ENCODE measurements around the gene ENPEP. TPM values are rescaled to one million over a fixed set of nuclear protein-coding genes. Genes with fewer than 3 reads are reported as not detected.

The ENPEP gene
- total and polyA plus RNA-seq, 5 donors from 2014 or later, result 0.25 to 0.31 TPM; not detected in 3

DNA sequence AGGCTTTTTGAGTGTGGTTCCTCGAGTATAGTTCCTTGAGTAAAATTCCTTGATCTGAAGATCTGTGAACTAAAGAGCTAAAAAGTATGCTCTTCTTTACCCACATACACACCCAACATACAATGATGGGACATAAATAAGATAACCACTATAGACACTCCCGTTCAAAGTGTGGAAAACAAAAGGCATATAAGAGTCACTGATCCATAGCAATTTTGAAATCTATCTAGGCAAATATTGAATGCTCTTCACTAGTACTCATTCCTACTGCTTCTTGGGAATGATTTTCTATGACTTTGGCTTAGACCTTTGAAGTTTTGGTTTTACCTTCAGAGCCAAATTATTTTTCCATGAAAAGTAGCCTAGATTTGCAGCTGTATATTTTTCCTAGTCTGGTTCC is 120.5 kb downstream of the ENPEP start:
- Mint-ChIP-seq H3K4me1 (no peaks in the 10 kb centered on the region), H3K27me3 (no peaks in the 10 kb centered on the region), H3K4me3 (no peak overlapping the region), H3K27ac (no peak overlapping the region), H3K36me3 (no peaks in the 10 kb centered on the region), H3K9me3 (peaks cover 0 to 11% (median 3%) of the 10 kb centered on the region in 7 donors)
- Histone ChIP-seq H3K4me3 (ENCODE audit: low read depth, low read length) (no peak overlapping the region), H3K4me1 (ENCODE audit: control insufficient read depth, insufficient read depth, low read length, poor library complexity, severe bottlenecking) (no peaks in the 10 kb centered on the region), H3K9me3 (ENCODE audit: control insufficient read depth in 2 of 2, low read length in 2 of 2) (no peaks in the 10 kb centered on the region), H3K36me3 (ENCODE audit: control insufficient read depth, insufficient read depth, low read length) (no peaks in the 10 kb centered on the region), H3K27me3 (ENCODE audit: control insufficient read depth, insufficient read depth, low read length) (no peaks in the 10 kb centered on the region), H3K27ac (ENCODE audit: insufficient read depth, low read length, poor library complexity, severe bottlenecking) (no peak overlapping the region)
- ATAC-seq (ENCODE audit: low read depth in 2 of 2), result no peak
- DNase-seq, result no peak

DNA sequence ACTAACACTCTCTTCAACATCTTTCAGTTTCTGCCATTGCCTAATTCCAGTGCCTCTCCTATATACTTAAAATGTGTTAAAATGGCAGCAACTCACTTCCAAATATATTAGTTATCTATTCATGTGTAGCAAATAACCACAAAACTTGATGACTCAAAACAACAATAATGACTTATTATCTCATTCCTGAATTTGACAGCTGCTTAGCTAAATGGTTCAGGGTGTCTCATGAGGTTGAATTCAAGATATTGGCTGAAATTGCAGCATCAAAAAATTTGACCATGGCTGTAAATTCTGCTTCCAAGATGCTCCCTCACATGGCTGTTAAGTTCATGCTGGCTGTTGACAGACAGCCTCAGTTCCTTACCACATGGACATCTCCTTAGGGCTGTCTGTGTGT is 121.6 kb downstream of the ENPEP start:
- H3K27ac ChIP-seq (ENCODE audit: insufficient read depth, low read length, poor library complexity, severe bottlenecking), result no peak overlapping the region
- ATAC-seq (ENCODE audit: low read depth in 2 of 2), result no peak
- peaks cover 0 to 11% (median 3%) of the 10 kb centered on the region in 7 donors for H3K9me3 Mint-ChIP-seq

DNA sequence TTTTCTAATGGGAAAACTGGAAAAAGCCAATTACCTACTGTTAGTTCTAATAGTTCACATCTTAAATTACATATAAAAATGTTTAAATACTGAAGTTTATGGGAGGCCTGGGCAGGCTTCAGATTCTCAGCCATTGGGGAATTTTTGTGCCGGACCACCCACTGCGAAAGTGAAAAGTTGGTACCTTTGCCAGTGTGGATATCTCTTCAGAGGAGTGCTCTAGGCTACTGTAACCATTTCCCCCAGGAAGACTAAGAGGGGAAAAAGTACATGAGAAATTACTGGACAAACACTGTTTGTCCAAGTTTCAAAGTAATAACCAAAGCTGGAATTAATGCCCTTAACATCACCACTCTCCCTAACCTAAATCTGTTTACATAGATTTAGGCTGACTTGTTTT is 126.1 kb downstream of the ENPEP start:
- Mint-ChIP-seq H3K27ac (no peak overlapping the region), H3K27me3 (peaks cover 5% of the 10 kb centered on the region), H3K36me3 (no peaks in the 10 kb centered on the region), H3K4me1 (no peaks in the 10 kb centered on the region), H3K4me3 (no peak overlapping the region), H3K9me3 (peaks cover 0 to 11% (median 0%) of the 10 kb centered on the region in 7 donors)
- DNase-seq (no peak), ATAC-seq (ENCODE audit: low read depth in 2 of 2) (no peak)
- no peaks in the 10 kb centered on the region for H3K27me3 ChIP-seq (ENCODE audit: control insufficient read depth, insufficient read depth, low read length)
- H3K9me3 ChIP-seq (ENCODE audit: control insufficient read depth in 2 of 2, low read length in 2 of 2), result no peaks in the 10 kb centered on the region
- no peaks in the 10 kb centered on the region for H3K36me3 ChIP-seq (ENCODE audit: control insufficient read depth, insufficient read depth, low read length)
- no peak overlapping the region for H3K27ac ChIP-seq (ENCODE audit: insufficient read depth, low read length, poor library complexity, severe bottlenecking)
- no peaks in the 10 kb centered on the region for H3K4me1 ChIP-seq (ENCODE audit: control insufficient read depth, insufficient read depth, low read length, poor library complexity, severe bottlenecking)
- H3K4me3 ChIP-seq (ENCODE audit: low read depth, low read length), result no peak overlapping the region

More for the DNA sequence above, 121.6 kb downstream of the ENPEP start:
- Histone ChIP-seq H3K36me3 (ENCODE audit: control insufficient read depth, insufficient read depth, low read length) (no peaks in the 10 kb centered on the region), H3K4me3 (ENCODE audit: low read depth, low read length) (no peak overlapping the region), H3K9me3 (ENCODE audit: control insufficient read depth in 2 of 2, low read length in 2 of 2) (no peaks in the 10 kb centered on the region), H3K27me3 (ENCODE audit: control insufficient read depth, insufficient read depth, low read length) (no peaks in the 10 kb centered on the region), H3K4me1 (ENCODE audit: control insufficient read depth, insufficient read depth, low read length, poor library complexity, severe bottlenecking) (no peaks in the 10 kb centered on the region)
- H3K27me3 Mint-ChIP-seq, result no peaks in the 10 kb centered on the region
- H3K4me3 Mint-ChIP-seq, result no peak overlapping the region
- H3K4me1 Mint-ChIP-seq, result no peaks in the 10 kb centered on the region
- DNase-seq, result no peak
- H3K27ac Mint-ChIP-seq, result no peak overlapping the region
- H3K36me3 Mint-ChIP-seq, result no peaks in the 10 kb centered on the region

- Mint-ChIP-seq H3K27me3 (peaks cover 26% of the 10 kb centered on the region), H3K4me1 (no peaks in the 10 kb centered on the region), H3K4me3 (no peak overlapping the region), H3K36me3 (no peaks in the 10 kb centered on the region), H3K27ac (no peak overlapping the region), H3K9me3 (peaks cover 0 to 4% (median 0%) of the 10 kb centered on the region in 7 donors)
- no peak for ATAC-seq (ENCODE audit: low read depth in 2 of 2)
- no peak for DNase-seq
- Histone ChIP-seq H3K4me3 (ENCODE audit: low read depth, low read length) (no peak overlapping the region), H3K36me3 (ENCODE audit: control insufficient read depth, insufficient read depth, low read length) (no peaks in the 10 kb centered on the region), H3K9me3 (ENCODE audit: control insufficient read depth in 2 of 2, low read length in 2 of 2) (no peaks in the 10 kb centered on the region), H3K27ac (ENCODE audit: insufficient read depth, low read length, poor library complexity, severe bottlenecking) (no peak overlapping the region), H3K27me3 (ENCODE audit: control insufficient read depth, insufficient read depth, low read length) (peaks cover 13% of the 10 kb centered on the region), H3K4me1 (ENCODE audit: control insufficient read depth, insufficient read depth, low read length, poor library complexity, severe bottlenecking) (no peaks in the 10 kb centered on the region)
These were observed 129.1 kb downstream of the ENPEP start for GRCh38 chr4:110605077-110605476.

- peaks cover 0 to 6% (median 0%) of the 10 kb centered on the region in 4 donors for H3K4me1 Mint-ChIP-seq
- H3K36me3 Mint-ChIP-seq, result no peaks in the 10 kb centered on the region
- DNase-seq (no peak), ATAC-seq (ENCODE audit: low read depth in 2 of 2) (no peak)
- H3K27me3 ChIP-seq (ENCODE audit: control insufficient read depth, insufficient read depth, low read length), result peaks cover 33% of the 10 kb centered on the region
- no peaks in the 10 kb centered on the region for H3K9me3 ChIP-seq (ENCODE audit: control insufficient read depth in 2 of 2, low read length in 2 of 2)
- no peaks in the 10 kb centered on the region for H3K4me1 ChIP-seq (ENCODE audit: control insufficient read depth, insufficient read depth, low read length, poor library complexity, severe bottlenecking)
- no peak overlapping the region for H3K4me3 ChIP-seq (ENCODE audit: low read depth, low read length)
- H3K27ac Mint-ChIP-seq, result no peak overlapping the region
- no peaks in the 10 kb centered on the region for H3K36me3 ChIP-seq (ENCODE audit: control insufficient read depth, insufficient read depth, low read length)
- H3K4me3 Mint-ChIP-seq, result peak overlapping the region in 1 of 4 donors; percentile 32
- H3K27ac ChIP-seq (ENCODE audit: insufficient read depth, low read length, poor library complexity, severe bottlenecking), result no peak overlapping the region
- peaks cover 0 to 3% (median 0%) of the 10 kb centered on the region in 7 donors for H3K9me3 Mint-ChIP-seq
- peaks cover 62% of the 10 kb centered on the region for H3K27me3 Mint-ChIP-seq
These were observed 133.2 kb downstream of the ENPEP start for GRCh38 chr4:110609044-110609750.

DNA sequence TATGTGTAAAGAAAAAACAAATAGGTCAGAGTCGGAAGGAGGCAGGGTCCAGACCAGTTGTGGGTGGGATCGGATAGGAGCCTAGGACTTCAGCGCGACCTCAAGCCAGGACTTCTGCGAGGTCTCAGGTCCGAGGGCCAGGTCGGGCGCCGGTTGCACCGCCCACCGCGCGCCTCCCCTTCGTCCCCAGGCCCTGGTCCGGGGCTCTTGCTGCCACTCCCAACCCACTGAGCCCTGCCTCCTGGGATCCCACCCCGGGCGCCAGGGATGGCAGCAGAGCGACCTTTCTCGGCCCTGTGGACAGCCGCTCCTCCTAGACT is 134.6 kb downstream of the ENPEP start:
- Histone ChIP-seq H3K27ac (ENCODE audit: insufficient read depth, low read length, poor library complexity, severe bottlenecking) (no peak overlapping the region), H3K9me3 (ENCODE audit: control insufficient read depth in 2 of 2, low read length in 2 of 2) (no peaks in the 10 kb centered on the region), H3K36me3 (ENCODE audit: control insufficient read depth, insufficient read depth, low read length) (no peaks in the 10 kb centered on the region), H3K4me1 (ENCODE audit: control insufficient read depth, insufficient read depth, low read length, poor library complexity, severe bottlenecking) (no peaks in the 10 kb centered on the region), H3K27me3 (ENCODE audit: control insufficient read depth, insufficient read depth, low read length) (peaks cover 39% of the 10 kb centered on the region), H3K4me3 (ENCODE audit: low read depth, low read length) (no peak overlapping the region)
- no peaks in the 10 kb centered on the region for H3K36me3 Mint-ChIP-seq
- DNase-seq, result no peak
- peaks cover 0 to 5% (median 0%) of the 10 kb centered on the region in 7 donors for H3K9me3 Mint-ChIP-seq
- peaks cover 71% of the 10 kb centered on the region for H3K27me3 Mint-ChIP-seq
- H3K4me1 Mint-ChIP-seq, result peaks cover 0 to 8% (median 0%) of the 10 kb centered on the region in 4 donors
- H3K27ac Mint-ChIP-seq, result no peak overlapping the region
- H3K4me3 Mint-ChIP-seq, result peak overlapping the region in 1 of 4 donors; percentile 52
- ATAC-seq (ENCODE audit: low read depth in 2 of 2), result no peak

- Mint-ChIP-seq H3K4me1 (peaks cover 0 to 12% (median 0%) of the 10 kb centered on the region in 4 donors), H3K4me3 (peak overlapping the region in 3 of 4 donors; percentile 3 to 52 (median 22)), H3K27ac (no peak overlapping the region), H3K9me3 (peaks cover 0 to 7% (median 0%) of the 10 kb centered on the region in 7 donors), H3K27me3 (peaks cover 77% of the 10 kb centered on the region), H3K36me3 (no peaks in the 10 kb centered on the region)
- Histone ChIP-seq H3K36me3 (ENCODE audit: control insufficient read depth, insufficient read depth, low read length) (no peaks in the 10 kb centered on the region), H3K27me3 (ENCODE audit: control insufficient read depth, insufficient read depth, low read length) (peaks cover 40% of the 10 kb centered on the region), H3K9me3 (ENCODE audit: control insufficient read depth in 2 of 2, low read length in 2 of 2) (no peaks in the 10 kb centered on the region), H3K27ac (ENCODE audit: insufficient read depth, low read length, poor library complexity, severe bottlenecking) (no peak overlapping the region), H3K4me3 (ENCODE audit: low read depth, low read length) (no peak overlapping the region), H3K4me1 (ENCODE audit: control insufficient read depth, insufficient read depth, low read length, poor library complexity, severe bottlenecking) (no peaks in the 10 kb centered on the region)
- DNase-seq, result no peak
- peak in 1 of 2 donors; percentile 18 for ATAC-seq (ENCODE audit: low read depth in 2 of 2)
These were observed 135.2 kb downstream of the ENPEP start for GRCh38 chr4:110610940-110611831.
